Mesendoderm (in vitro differentiated cells): ENCODE results near the gene UBE2G1.

ENCODE experiments used
- DNase-seq: peaks from one replicate; pipeline ENCODE4 v3.0.0; 2013
- H2AK5ac ChIP-seq: 2 replicates; pipeline ENCODE4 v1.6.1; 2013; ENCODE audit warnings: low read length, inconsistent platforms
- H2BK120ac ChIP-seq: 2 replicates; pipeline ENCODE4 v1.6.1; 2013; ENCODE audit warnings: low read depth, mild to moderate bottlenecking, low read length, moderate library complexity, mixed read lengths
- H2BK15ac ChIP-seq: replicated peaks from 2 replicates; pipeline ENCODE4 v1.6.1; 2013; ENCODE audit warnings: low read depth, mild to moderate bottlenecking, moderate library complexity
- H2BK5ac ChIP-seq: 2 replicates; pipeline ENCODE4 v1.6.1; 2013; ENCODE audit warnings: low read length, inconsistent platforms
- H3K18ac ChIP-seq: 2 replicates; pipeline ENCODE4 v1.6.1; 2013; ENCODE audit warnings: mild to moderate bottlenecking, low read length, mixed read lengths
- H3K23ac ChIP-seq: one replicate; pipeline ENCODE4 v1.6.1; 2013; ENCODE audit warnings: low read length
- H3K27ac ChIP-seq: 2 replicates; pipeline ENCODE4 v1.5.1; 2013; ENCODE audit warnings: low read depth, mild to moderate bottlenecking, inconsistent platforms, low read length, moderate library complexity
- H3K27me3 ChIP-seq: 2 replicates; pipeline ENCODE4 v1.6.1; 2013; ENCODE audit warnings: low read length, control low read depth, mild to moderate bottlenecking, inconsistent platforms; ENCODE audit not compliant: insufficient read depth, poor library complexity
- H3K36me3 ChIP-seq: 2 replicates; pipeline ENCODE4 v1.6.1; 2013; ENCODE audit warnings: low read length, inconsistent platforms; ENCODE audit not compliant: control insufficient read depth, insufficient read depth
- H3K4ac ChIP-seq: one replicate; pipeline ENCODE4 v1.6.1; 2013; ENCODE audit warnings: low read depth, mild to moderate bottlenecking, low read length, moderate library complexity
- H3K4me1 ChIP-seq: 2 replicates; pipeline ENCODE4 v1.6.1; 2013; ENCODE audit warnings: low read depth, low read length, inconsistent platforms; ENCODE audit not compliant: control insufficient read depth
- H3K4me2 ChIP-seq: 2 replicates; pipeline ENCODE4 v1.6.1; 2013; ENCODE audit warnings: low read length
- H3K4me3 ChIP-seq: 2 replicates; pipeline ENCODE4 v1.5.1; 2013; ENCODE audit warnings: mild to moderate bottlenecking, low read length
- H3K56ac ChIP-seq: one replicate; pipeline ENCODE4 v1.6.1; 2013; ENCODE audit warnings: low read length
- H3K79me1 ChIP-seq: 2 replicates; pipeline ENCODE4 v1.6.1; 2013; ENCODE audit warnings: low read length, inconsistent platforms
- H3K79me2 ChIP-seq: 2 replicates; pipeline ENCODE4 v1.6.1; 2013; ENCODE audit warnings: mild to moderate bottlenecking, low read length; ENCODE audit not compliant: control insufficient read depth, insufficient read depth
- H3K9ac ChIP-seq: 2 replicates; pipeline ENCODE4 v1.6.1; 2013; ENCODE audit warnings: low read length, inconsistent platforms
- H4K5ac ChIP-seq: one replicate; pipeline ENCODE4 v1.6.1; 2013; ENCODE audit warnings: low read length
- H4K8ac ChIP-seq: one replicate; pipeline ENCODE4 v1.6.1; 2013; ENCODE audit warnings: low read depth, mild to moderate bottlenecking, control low read depth, low read length, moderate library complexity
- WGBS: extraction: QIAGEN DNeasy Blood & Tissue Kit; methylation state at CpG from one replicate; pipeline ENCODE4 v1.1.7; 2013; ENCODE audit warnings: low lambda C conversion rate, missing lambda C conversion rate; ENCODE audit not compliant: insufficient coverage; ENCODE audit errors: extremely low coverage; 5-methylcytosine and 5-hydroxymethylcytosine counted together

The UBE2G1 gene

GRCh38 chr17:4249452-4250029 is 116.9 kb downstream of the UBE2G1 start:
- no CpG with 5 or more reads among the region's 4 CpGs for WGBS
- H2AK5ac ChIP-seq = no peak overlapping the region
- peak; percentile 58 for DNase-seq

DNA sequence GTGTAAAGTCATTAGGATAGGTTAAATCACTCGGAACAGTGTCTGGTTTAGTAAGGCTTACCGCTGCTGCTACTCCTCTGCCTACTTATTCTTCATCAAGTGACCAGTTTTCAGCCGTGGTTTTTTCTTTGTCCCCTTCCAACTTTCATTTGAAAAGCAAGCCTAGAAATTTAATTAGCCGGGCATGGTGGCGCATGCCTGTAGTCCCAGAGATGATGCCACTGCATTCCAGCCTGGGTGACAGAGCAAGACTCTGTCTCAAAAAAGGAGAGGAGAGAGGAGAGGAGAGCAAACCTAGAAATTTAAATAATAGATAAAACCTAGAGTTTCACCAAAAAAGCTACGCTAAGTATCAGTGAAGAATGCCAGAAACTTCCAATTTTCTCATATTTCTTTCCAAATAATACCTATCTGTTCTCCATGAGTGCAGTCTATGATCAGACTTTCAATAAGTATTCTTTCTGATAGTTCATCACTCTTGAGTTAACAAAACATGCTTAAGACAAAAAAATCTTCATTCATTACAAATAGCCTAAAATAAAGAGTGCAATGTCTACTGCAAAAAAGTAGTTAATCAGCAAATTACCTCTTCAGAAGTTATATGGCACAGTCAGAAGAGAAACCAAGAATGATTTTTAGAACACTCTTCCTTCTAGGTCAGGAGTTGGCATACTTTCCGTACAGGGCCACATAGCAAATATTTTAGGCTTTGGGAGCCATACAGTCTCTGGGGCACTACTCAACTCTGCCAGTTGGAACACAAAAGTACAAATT is 117.8 kb downstream of the UBE2G1 start:
- Histone ChIP-seq H3K9ac (no peak overlapping the region), H3K27ac (no peak overlapping the region), H4K8ac (no peak overlapping the region), H2AK5ac (no peak overlapping the region), H3K36me3 (no peaks in the 10 kb centered on the region), H3K79me1 (peaks cover 27% of the 10 kb centered on the region), H3K56ac (no peak overlapping the region), H3K18ac (no peak overlapping the region), H2BK15ac (no peak overlapping the region), H3K79me2 (peaks cover 55% of the 10 kb centered on the region), H3K23ac (no peak overlapping the region), H3K4ac (no peak overlapping the region), H3K4me2 (no peak overlapping the region), H3K27me3 (no peaks in the 10 kb centered on the region), H3K4me3 (no peak overlapping the region), H2BK5ac (no peak overlapping the region), H4K5ac (no peak overlapping the region), H3K4me1 (peaks cover 6% of the 10 kb centered on the region), H2BK120ac (no peak overlapping the region)
- DNase-seq = no peak
- WGBS = no CpG with 5 or more reads among the region's 7 CpGs

More at GRCh38 chr17:4249452-4250029, 116.9 kb downstream of the UBE2G1 start:
- no peak overlapping the region for H4K8ac ChIP-seq
- H3K23ac ChIP-seq = no peak overlapping the region
- no peak overlapping the region for H3K4me2 ChIP-seq
- no peak overlapping the region for H3K4ac ChIP-seq
- no peak overlapping the region for H3K27ac ChIP-seq
- H3K79me2 ChIP-seq = peaks cover 56% of the 10 kb centered on the region
- H3K4me3 ChIP-seq = no peak overlapping the region
- no peak overlapping the region for H2BK120ac ChIP-seq
- H3K4me1 ChIP-seq = peaks cover 6% of the 10 kb centered on the region
- no peak overlapping the region for H3K9ac ChIP-seq
- H3K56ac ChIP-seq = no peak overlapping the region
- no peak overlapping the region for H2BK5ac ChIP-seq
- H3K79me1 ChIP-seq = peaks cover 27% of the 10 kb centered on the region
- H3K36me3 ChIP-seq = no peaks in the 10 kb centered on the region
- no peak overlapping the region for H2BK15ac ChIP-seq
- no peak overlapping the region for H3K18ac ChIP-seq
- H3K27me3 ChIP-seq = no peaks in the 10 kb centered on the region
- H4K5ac ChIP-seq = no peak overlapping the region

DNA sequence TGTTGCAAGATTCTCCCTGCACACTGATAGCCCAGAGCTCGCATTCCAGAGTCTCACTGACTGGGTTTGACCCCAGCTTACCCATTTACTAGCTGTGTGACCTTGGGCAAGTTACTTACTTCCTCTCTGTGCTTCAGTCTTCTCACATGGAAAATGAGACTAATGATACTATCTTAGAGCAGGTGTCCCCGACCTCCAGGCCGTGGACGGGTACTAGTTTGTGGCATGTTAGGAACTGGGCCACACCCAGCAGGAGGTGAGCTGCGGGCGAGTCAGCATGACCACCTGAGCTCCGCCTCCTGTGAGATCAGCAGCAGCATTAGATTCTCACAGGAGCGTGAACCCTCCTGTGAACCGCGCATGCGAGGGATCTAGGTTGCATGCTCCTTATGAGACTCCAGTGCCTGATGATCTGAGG is 118.5 kb downstream of the UBE2G1 start:
- no peak overlapping the region for H3K4me3 ChIP-seq
- peak; percentile 69 for DNase-seq
- no peak overlapping the region for H3K9ac ChIP-seq
- no CpG with 5 or more reads among the region's 11 CpGs for WGBS
- no peak overlapping the region for H3K27ac ChIP-seq
- H3K4me1 ChIP-seq = peaks cover 6% of the 10 kb centered on the region
- no peak overlapping the region for H3K23ac ChIP-seq
- no peaks in the 10 kb centered on the region for H3K36me3 ChIP-seq
- no peak overlapping the region for H2BK15ac ChIP-seq
- H3K4ac ChIP-seq = no peak overlapping the region
- no peaks in the 10 kb centered on the region for H3K27me3 ChIP-seq
- H2BK120ac ChIP-seq = no peak overlapping the region
- no peak overlapping the region for H3K4me2 ChIP-seq
- no peak overlapping the region for H2BK5ac ChIP-seq
- no peak overlapping the region for H4K5ac ChIP-seq
- H4K8ac ChIP-seq = no peak overlapping the region
- H3K56ac ChIP-seq = no peak overlapping the region
- no peak overlapping the region for H3K18ac ChIP-seq
- no peak overlapping the region for H2AK5ac ChIP-seq
- H3K79me1 ChIP-seq = peaks cover 29% of the 10 kb centered on the region
- H3K79me2 ChIP-seq = peaks cover 51% of the 10 kb centered on the region

DNA sequence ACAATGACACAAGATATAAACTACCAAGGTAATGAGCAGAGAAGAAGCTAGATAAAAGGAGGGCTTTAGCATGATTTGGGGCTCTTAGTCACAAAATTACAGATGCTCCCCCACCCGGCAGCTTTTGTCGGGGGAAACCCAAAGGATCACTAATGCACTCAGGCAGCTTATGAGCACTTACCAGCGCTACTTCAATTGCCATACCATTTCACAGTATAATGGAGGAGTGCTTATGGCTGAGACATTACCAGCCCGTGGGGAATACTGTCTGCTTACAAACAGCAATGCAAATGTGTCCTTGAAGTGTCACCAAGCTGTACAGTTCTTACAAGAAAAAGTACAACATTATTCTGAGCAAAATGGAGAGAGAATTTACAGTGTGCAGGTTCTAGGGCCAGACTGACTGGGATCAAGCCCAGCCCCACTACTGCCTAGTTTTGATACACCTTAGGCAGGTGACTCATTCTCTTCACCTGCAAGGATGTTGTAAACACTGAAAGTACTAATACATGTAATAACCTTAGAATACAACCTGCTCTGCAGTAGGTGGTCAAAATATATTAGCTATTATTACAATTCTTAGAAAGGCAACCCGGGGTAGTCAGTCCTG is 119.0 kb downstream of the UBE2G1 start:
- H3K4me1 ChIP-seq = peaks cover 6% of the 10 kb centered on the region
- no peak overlapping the region for H2AK5ac ChIP-seq
- H3K4ac ChIP-seq = no peak overlapping the region
- H3K36me3 ChIP-seq = no peaks in the 10 kb centered on the region
- H2BK120ac ChIP-seq = no peak overlapping the region
- no peak overlapping the region for H4K8ac ChIP-seq
- no peak for DNase-seq
- H3K27ac ChIP-seq = no peak overlapping the region
- H4K5ac ChIP-seq = no peak overlapping the region
- WGBS = no CpG with 5 or more reads among the region's 5 CpGs
- H3K27me3 ChIP-seq = no peaks in the 10 kb centered on the region
- no peak overlapping the region for H2BK5ac ChIP-seq
- H3K9ac ChIP-seq = no peak overlapping the region
- no peak overlapping the region for H3K23ac ChIP-seq
- no peak overlapping the region for H3K18ac ChIP-seq
- H3K79me1 ChIP-seq = peaks cover 29% of the 10 kb centered on the region
- no peak overlapping the region for H3K4me3 ChIP-seq
- H3K56ac ChIP-seq = no peak overlapping the region
- H3K79me2 ChIP-seq = peaks cover 47% of the 10 kb centered on the region
- H2BK15ac ChIP-seq = no peak overlapping the region
- H3K4me2 ChIP-seq = no peak overlapping the region

- Histone ChIP-seq H3K4me1 (peaks cover 6% of the 10 kb centered on the region), H3K27ac (no peak overlapping the region), H2BK120ac (no peak overlapping the region)
Measured at GRCh38 chr17:4246674-4247073, 119.8 kb downstream of the UBE2G1 start.

More at GRCh38 chr17:4246674-4247073, 119.8 kb downstream of the UBE2G1 start:
- H2BK15ac ChIP-seq = no peak overlapping the region
- H3K79me2 ChIP-seq = peaks cover 47% of the 10 kb centered on the region
- H2AK5ac ChIP-seq = no peak overlapping the region
- no CpG with 5 or more reads among the region's 5 CpGs for WGBS
- H4K5ac ChIP-seq = no peak overlapping the region
- H3K9ac ChIP-seq = no peak overlapping the region
- no peaks in the 10 kb centered on the region for H3K36me3 ChIP-seq
- no peak for DNase-seq
- H2BK5ac ChIP-seq = no peak overlapping the region
- no peak overlapping the region for H3K18ac ChIP-seq
- H3K4me3 ChIP-seq = no peak overlapping the region
- no peak overlapping the region for H3K23ac ChIP-seq
- H3K27me3 ChIP-seq = no peaks in the 10 kb centered on the region
- H3K56ac ChIP-seq = no peak overlapping the region
- H3K4me2 ChIP-seq = no peak overlapping the region
- H3K79me1 ChIP-seq = peaks cover 33% of the 10 kb centered on the region
- H4K8ac ChIP-seq = no peak overlapping the region
- no peak overlapping the region for H3K4ac ChIP-seq
